Progenitor cell of endocrine pancreas (in vitro differentiated cells): ENCODE results near the gene KLF7. TPM values are rescaled to one million over a fixed set of nuclear protein-coding genes. Genes with fewer than 3 reads are reported as not detected.

Experiments
- DNase-seq: peaks from one replicate; pipeline ENCODE4 v3.0.0; 2021; ENCODE audit warnings: low spot score; ENCODE audit not compliant: unreplicated experiment
- H3K27ac Mint-ChIP-seq: 2 replicates; pipeline ENCODE4 v1.8.0; 2021; ENCODE audit warnings: mild to moderate bottlenecking, moderate library complexity, mixed read lengths
- H3K27me3 Mint-ChIP-seq: 2 replicates; pipeline ENCODE4 v1.8.0; 2021; ENCODE audit warnings: mixed read lengths
- H3K36me3 Mint-ChIP-seq: 2 replicates; pipeline ENCODE4 v1.8.0; 2022; ENCODE audit warnings: mixed read lengths; ENCODE audit not compliant: insufficient read depth
- H3K4me1 Mint-ChIP-seq: 2 replicates; pipeline ENCODE4 v1.8.0; 2021; ENCODE audit warnings: low read depth, mixed read lengths
- H3K4me3 Mint-ChIP-seq: 2 replicates; pipeline ENCODE4 v1.8.0; 2021; ENCODE audit warnings: low read depth, mild to moderate bottlenecking, moderate library complexity, mixed read lengths
- H3K9me3 Mint-ChIP-seq: 2 replicates; pipeline ENCODE4 v1.8.0; 2021; ENCODE audit warnings: low read depth, mixed read lengths
- total RNA-seq: library from RNA; stranded (reverse); gene quantifications from 2 replicates; pipeline ENCODE4 v1.2.1, GENCODE V29; 2021
- TF ChIP-seq, protein P1 (sequence below): fragments of 200-600 bp; sonication (generic); IDR thresholded peaks from one replicate; pipeline ENCODE4 v1.5.0; 2021; ENCODE audit warnings: antibody characterized with exemption, mild to moderate bottlenecking; ENCODE audit not compliant: unreplicated experiment

KLF7 gene
- total RNA-seq, 1 donor from 2014 or later: 26.6 TPM

DNA sequence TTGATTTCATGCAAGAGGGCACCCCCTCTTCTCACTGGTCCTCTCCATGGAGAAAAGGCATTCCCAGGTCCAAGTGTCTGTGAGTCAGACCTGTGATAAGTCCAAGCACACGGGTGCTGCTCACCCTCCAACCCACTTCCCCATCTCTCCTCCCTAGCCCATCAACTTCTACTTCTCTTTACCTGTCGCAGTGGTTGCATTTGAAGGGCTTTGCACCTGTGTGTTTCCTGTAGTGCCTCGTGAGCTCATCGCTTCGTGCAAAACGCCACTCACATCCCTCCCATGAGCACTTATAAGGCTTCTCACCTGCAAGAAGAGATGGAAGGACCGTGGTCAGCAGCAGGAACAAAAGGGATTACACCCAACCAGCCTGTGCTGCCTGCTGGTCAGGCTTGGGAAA is 77.5 kb downstream of the KLF7 start:
- TF ChIP-seq, protein P1, sequence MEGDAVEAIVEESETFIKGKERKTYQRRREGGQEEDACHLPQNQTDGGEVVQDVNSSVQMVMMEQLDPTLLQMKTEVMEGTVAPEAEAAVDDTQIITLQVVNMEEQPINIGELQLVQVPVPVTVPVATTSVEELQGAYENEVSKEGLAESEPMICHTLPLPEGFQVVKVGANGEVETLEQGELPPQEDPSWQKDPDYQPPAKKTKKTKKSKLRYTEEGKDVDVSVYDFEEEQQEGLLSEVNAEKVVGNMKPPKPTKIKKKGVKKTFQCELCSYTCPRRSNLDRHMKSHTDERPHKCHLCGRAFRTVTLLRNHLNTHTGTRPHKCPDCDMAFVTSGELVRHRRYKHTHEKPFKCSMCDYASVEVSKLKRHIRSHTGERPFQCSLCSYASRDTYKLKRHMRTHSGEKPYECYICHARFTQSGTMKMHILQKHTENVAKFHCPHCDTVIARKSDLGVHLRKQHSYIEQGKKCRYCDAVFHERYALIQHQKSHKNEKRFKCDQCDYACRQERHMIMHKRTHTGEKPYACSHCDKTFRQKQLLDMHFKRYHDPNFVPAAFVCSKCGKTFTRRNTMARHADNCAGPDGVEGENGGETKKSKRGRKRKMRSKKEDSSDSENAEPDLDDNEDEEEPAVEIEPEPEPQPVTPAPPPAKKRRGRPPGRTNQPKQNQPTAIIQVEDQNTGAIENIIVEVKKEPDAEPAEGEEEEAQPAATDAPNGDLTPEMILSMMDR: no peak
- Mint-ChIP-seq H3K27me3 (no peaks in the 10 kb centered on the region), H3K36me3 (peaks cover 12% of the 10 kb centered on the region), H3K27ac (no peak overlapping the region), H3K4me1 (peaks cover 37% of the 10 kb centered on the region), H3K9me3 (no peaks in the 10 kb centered on the region), H3K4me3 (no peak overlapping the region)
- DNase-seq: no peak

DNA sequence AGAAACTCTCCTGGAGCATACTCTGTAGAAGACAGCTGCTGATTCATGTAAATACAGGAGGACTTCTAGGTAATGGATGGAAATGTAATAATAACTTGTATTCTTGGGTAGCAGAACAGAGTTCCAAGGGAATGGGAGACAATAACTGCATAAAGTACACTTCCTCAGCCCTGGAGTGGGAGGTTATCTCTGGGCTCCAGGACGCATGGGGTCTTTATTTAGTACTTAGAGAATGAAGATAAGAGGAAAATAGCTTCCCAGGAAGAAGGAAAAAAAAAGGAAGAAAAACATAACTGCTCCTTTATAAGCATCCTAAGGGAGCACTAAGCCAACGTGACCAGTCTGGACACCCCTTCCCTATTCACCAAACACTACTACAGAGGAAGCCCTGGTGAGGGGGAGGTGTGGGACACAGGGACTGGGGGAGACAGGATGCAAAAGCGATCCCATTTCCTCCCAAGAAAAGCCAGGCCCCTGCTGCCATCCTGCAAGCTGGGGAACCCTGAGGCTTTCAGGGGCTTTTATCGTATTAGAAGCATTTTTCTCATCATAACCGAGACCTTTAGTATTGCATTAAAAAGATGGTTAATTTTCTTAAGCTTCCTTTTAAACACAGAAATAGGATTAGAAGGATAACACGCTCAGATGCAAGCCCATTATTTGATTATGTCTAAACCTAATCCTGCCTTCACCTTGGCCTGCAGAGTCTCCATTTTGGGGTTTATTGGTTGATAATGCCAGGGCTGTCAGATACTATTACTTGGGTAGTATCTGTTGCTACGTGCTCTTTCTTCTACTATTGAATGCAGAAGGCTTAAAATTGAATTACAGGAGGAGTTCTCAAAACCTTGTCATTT is 78.5 kb downstream of the KLF7 start:
- peaks cover 46% of the 10 kb centered on the region for H3K4me1 Mint-ChIP-seq
- no peak overlapping the region for H3K27ac Mint-ChIP-seq
- no peak overlapping the region for H3K4me3 Mint-ChIP-seq
- TF ChIP-seq, protein P1: no peak
- no peaks in the 10 kb centered on the region for H3K9me3 Mint-ChIP-seq
- H3K36me3 Mint-ChIP-seq: peaks cover 12% of the 10 kb centered on the region
- H3K27me3 Mint-ChIP-seq: no peaks in the 10 kb centered on the region
- no peak for DNase-seq

DNA sequence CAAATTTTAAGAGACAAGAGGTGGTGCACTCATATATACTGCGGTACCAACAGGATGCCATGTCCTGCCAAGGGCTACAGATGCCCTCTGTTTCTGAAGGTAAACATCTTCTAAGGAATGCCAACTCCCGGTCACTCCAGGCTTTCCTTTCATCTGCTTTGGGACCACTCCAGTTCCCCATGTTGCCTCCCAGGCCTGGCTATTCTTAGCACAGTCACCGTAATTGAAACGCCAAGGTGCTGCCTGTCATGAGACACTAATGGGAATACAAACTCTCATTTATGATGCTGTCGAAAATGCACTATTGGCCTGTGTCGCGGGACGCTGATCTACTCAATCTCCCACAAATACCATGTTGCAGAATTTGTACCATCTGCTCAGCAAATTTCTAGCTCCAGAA is 79.6 kb downstream of the KLF7 start:
- no peak for DNase-seq
- peaks cover 15% of the 10 kb centered on the region for H3K36me3 Mint-ChIP-seq
- no peaks in the 10 kb centered on the region for H3K9me3 Mint-ChIP-seq
- no peak overlapping the region for H3K4me3 Mint-ChIP-seq
- TF ChIP-seq, protein P1: no peak
- H3K27me3 Mint-ChIP-seq: no peaks in the 10 kb centered on the region
- H3K27ac Mint-ChIP-seq: no peak overlapping the region
- peaks cover 43% of the 10 kb centered on the region for H3K4me1 Mint-ChIP-seq

DNA sequence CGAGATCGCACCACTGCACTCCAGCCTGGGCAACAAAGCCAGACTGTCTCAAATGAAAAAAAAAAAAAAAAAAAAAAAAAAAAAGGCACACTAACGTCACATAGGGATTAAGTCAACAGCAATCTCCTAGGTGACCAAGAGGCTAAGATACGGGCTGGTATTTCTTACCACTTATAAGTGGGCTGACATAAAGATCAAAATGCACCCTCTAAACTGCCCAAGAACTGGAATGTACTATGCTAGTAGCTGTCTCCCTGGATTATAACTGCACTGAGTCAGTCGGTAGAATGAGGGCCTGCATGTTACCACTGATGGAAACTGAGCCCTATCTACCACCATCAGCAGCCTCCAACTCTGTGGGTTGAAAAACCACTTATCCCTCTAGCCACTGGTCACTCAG is 80.6 kb downstream of the KLF7 start:
- Mint-ChIP-seq H3K27ac (no peak overlapping the region), H3K27me3 (no peaks in the 10 kb centered on the region), H3K4me3 (no peak overlapping the region), H3K9me3 (no peaks in the 10 kb centered on the region), H3K4me1 (peaks cover 33% of the 10 kb centered on the region), H3K36me3 (peaks cover 24% of the 10 kb centered on the region)
- no peak for DNase-seq
- TF ChIP-seq, protein P1: no peak

DNA sequence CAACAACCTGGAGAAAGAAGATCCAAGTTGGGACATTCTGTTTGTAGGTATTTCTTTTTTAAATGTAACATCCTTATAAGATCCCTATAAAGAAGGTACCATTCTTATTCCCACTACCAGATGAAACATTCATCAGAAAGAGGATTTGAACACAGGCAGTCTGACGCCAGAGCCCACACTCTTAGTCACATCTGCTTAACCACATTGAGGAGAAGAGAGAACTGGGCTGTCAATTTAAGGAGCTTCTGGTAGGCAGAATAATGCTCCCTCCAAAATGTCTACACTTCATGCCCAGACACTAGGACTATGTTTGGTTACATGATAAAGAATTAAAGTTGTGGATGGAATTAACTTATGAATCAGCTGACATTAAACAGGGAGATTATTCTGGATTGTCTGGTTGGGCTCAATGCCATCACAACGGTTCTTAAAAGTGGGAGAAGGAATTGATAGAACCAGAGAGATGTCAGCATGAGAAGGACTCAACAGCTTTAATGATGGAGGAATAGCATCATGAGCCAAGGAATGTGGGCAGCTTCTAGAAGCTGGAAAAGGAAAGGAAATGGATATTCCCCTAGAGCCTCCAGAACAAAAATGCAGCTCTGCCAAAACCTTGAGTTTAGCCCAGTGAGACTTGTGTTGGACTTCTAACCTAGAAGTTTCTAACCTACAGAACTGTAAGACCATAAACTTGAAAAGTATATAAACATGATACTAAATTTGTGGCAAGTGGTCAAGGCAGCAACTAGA is 82.2 kb downstream of the KLF7 start:
- Mint-ChIP-seq H3K27ac (no peak overlapping the region), H3K27me3 (no peaks in the 10 kb centered on the region), H3K9me3 (no peaks in the 10 kb centered on the region), H3K4me3 (no peak overlapping the region), H3K4me1 (peaks cover 23% of the 10 kb centered on the region), H3K36me3 (peaks cover 32% of the 10 kb centered on the region)
- no peak for DNase-seq
- TF ChIP-seq, protein P1: no peak
